Lower lobe of right lung (tissue), 2 donors: ENCODE measurements around the gene PARP4. TPM values are rescaled to one million over a fixed set of nuclear protein-coding genes. Genes with fewer than 3 reads are reported as not detected.

ENCODE experiments used
- ATAC-seq, 2 donors: fragments of 200-7000 bp; cut with Tn5 transposase; one replicate each; pipeline ENCODE4 v1.9.1; 2020 to 2022; ENCODE audit warnings: mild to moderate bottlenecking in 2 of 2, moderate library complexity in 2 of 2
- DNase-seq: peaks from one replicate; pipeline ENCODE4 v3.0.0-alpha.2; 2020
- H3K27ac ChIP-seq: fragments of 200-600 bp; one replicate; pipeline ENCODE4 v1.8.0; 2022
- H3K27me3 ChIP-seq: fragments of 200-600 bp; one replicate; pipeline ENCODE4 v1.8.0; 2022; ENCODE audit warnings: low read depth
- H3K36me3 ChIP-seq: fragments of 200-600 bp; one replicate; pipeline ENCODE4 v1.8.0; 2022; ENCODE audit warnings: mild to moderate bottlenecking
- H3K4me1 ChIP-seq: fragments of 200-600 bp; one replicate; pipeline ENCODE4 v1.8.0; 2022
- H3K4me3 ChIP-seq: fragments of 200-600 bp; one replicate; pipeline ENCODE4 v1.8.0; 2022; ENCODE audit warnings: mild to moderate bottlenecking
- H3K9me3 ChIP-seq: fragments of 200-600 bp; one replicate; pipeline ENCODE4 v1.8.0; 2022
- intact Hi-C: fragments of 100-400 bp; cut with DNase I; formaldehyde crosslinking; loops from one replicate; pipeline ENCODE4 v1.11.0; 2022
- total RNA-seq: library from RNA; stranded (reverse); fragmentation: NEBNext Ultra II Directional; extraction: Animal tissue kit (Norgen Biotek cat#: 25700); gene quantifications from one replicate; pipeline ENCODE4 v1.2.1, GENCODE V29; 2021
- TF ChIP-seq, protein P1 (sequence below): fragments of 200-600 bp; IDR thresholded peaks from one replicate; pipeline ENCODE4 v1.8.0; 2022; ENCODE audit warnings: antibody characterized with exemption, mild to moderate bottlenecking
- donor health status: DM: no; HTN: yes; CAD: no; lungs with severe emphysema.

The PARP4 gene
- total RNA-seq, 1 donor from 2014 or later: 89.4 TPM

- intact Hi-C loops: no loop called here
- DNase-seq (peak; percentile 51), ATAC-seq (peak; percentile 31 to 67)
- peaks cover 5% of the 10 kb centered on the region for H3K4me1 ChIP-seq
- no peaks in the 10 kb centered on the region for H3K36me3 ChIP-seq
- peaks cover 24% of the 10 kb centered on the region for H3K27me3 ChIP-seq
- H3K27ac ChIP-seq: no peak overlapping the region
- H3K4me3 ChIP-seq: no peak overlapping the region
- TF ChIP-seq, protein P1, sequence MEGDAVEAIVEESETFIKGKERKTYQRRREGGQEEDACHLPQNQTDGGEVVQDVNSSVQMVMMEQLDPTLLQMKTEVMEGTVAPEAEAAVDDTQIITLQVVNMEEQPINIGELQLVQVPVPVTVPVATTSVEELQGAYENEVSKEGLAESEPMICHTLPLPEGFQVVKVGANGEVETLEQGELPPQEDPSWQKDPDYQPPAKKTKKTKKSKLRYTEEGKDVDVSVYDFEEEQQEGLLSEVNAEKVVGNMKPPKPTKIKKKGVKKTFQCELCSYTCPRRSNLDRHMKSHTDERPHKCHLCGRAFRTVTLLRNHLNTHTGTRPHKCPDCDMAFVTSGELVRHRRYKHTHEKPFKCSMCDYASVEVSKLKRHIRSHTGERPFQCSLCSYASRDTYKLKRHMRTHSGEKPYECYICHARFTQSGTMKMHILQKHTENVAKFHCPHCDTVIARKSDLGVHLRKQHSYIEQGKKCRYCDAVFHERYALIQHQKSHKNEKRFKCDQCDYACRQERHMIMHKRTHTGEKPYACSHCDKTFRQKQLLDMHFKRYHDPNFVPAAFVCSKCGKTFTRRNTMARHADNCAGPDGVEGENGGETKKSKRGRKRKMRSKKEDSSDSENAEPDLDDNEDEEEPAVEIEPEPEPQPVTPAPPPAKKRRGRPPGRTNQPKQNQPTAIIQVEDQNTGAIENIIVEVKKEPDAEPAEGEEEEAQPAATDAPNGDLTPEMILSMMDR: peak; percentile 17
- no peaks in the 10 kb centered on the region for H3K9me3 ChIP-seq
Observed at GRCh38 chr13:24540236-24541126, 27.9 kb upstream of the PARP4 start.

DNA sequence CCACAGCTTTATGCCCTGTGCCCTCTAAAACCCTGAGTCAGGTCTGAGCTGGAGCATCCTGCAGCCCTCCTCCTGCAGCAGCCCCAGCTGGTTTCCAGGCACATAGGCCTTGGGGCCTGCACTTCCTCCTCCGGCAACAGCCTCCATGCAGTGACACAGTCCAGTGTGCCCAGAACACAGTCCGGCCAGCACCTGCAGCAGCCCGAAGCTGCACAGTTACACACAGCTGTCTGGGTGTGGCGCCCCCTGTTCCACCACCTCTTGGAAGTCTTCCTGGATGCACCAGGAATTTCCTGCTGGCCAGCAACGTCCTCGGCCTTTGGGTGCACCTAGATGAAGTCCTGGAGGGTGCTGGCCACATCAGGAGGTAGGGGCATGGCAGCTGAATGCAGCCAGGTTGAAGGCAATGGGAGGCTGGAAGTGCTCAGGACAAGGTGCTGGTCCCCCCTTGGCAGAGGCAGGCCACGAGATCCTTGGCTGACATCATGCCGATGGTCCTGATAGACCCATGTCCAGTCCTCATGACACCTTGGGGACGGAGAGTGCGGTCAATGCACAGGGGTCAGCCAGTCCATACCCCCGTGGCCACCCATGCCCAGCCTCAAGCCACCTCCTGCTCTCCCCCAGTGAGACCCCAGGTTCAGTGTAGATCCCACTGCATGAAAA, 27.1 kb upstream of the PARP4 start:
- DNase-seq (no peak), ATAC-seq (no peak)
- TF ChIP-seq, protein P1: no peak
- Histone ChIP-seq H3K27ac (no peak overlapping the region), H3K4me1 (peaks cover 5% of the 10 kb centered on the region), H3K36me3 (no peaks in the 10 kb centered on the region), H3K4me3 (no peak overlapping the region), H3K27me3 (peaks cover 24% of the 10 kb centered on the region), H3K9me3 (no peaks in the 10 kb centered on the region)
- intact Hi-C loops: no loop called here

DNA sequence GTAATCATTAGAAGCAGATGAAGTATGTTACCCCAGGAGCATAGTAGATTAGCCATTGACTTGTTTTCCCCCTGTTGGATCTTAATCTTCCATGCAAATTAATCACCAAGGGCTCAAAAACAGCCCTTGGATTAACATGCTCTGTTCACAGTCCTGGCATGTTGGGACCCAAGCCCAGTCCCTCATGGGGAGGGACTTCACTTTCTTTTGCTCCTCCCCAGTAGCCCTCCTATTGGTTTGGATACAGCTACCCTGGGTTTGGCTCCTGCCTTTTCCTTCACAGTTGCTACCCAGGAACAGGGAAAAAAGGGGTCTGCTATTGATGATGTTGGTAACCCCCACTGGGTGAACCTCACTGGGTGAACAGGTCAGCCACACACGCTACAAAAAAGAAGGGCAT, 16.9 kb upstream of the PARP4 start:
- H3K9me3 ChIP-seq: no peaks in the 10 kb centered on the region
- no peak for ATAC-seq
- intact Hi-C loops: no loop called here

GRCh38 chr13:24528816-24529398, 16.3 kb upstream of the PARP4 start:
- ATAC-seq: no peak
- intact Hi-C loops: no loop called here

More for the DNA sequence above, 16.9 kb upstream of the PARP4 start:
- Histone ChIP-seq H3K4me3 (no peak overlapping the region), H3K36me3 (no peaks in the 10 kb centered on the region), H3K27me3 (peaks cover 12% of the 10 kb centered on the region), H3K27ac (no peak overlapping the region), H3K4me1 (no peaks in the 10 kb centered on the region)
- DNase-seq: no peak
- TF ChIP-seq, protein P1: no peak

GRCh38 chr13:24527266-24527775, 14.7 kb upstream of the PARP4 start:
- intact Hi-C loops: no loop called here
- TF ChIP-seq, protein P1: no peak
- DNase-seq (no peak), ATAC-seq (no peak)
- H3K4me1 ChIP-seq: no peaks in the 10 kb centered on the region
- H3K36me3 ChIP-seq: no peaks in the 10 kb centered on the region
- peaks cover 12% of the 10 kb centered on the region for H3K27me3 ChIP-seq
- no peak overlapping the region for H3K27ac ChIP-seq
- no peak overlapping the region for H3K4me3 ChIP-seq
- no peaks in the 10 kb centered on the region for H3K9me3 ChIP-seq

More at GRCh38 chr13:24528816-24529398, 16.3 kb upstream of the PARP4 start:
- DNase-seq: no peak
- peaks cover 12% of the 10 kb centered on the region for H3K27me3 ChIP-seq
- no peaks in the 10 kb centered on the region for H3K36me3 ChIP-seq
- no peak overlapping the region for H3K27ac ChIP-seq
- H3K4me1 ChIP-seq: no peaks in the 10 kb centered on the region
- no peak overlapping the region for H3K4me3 ChIP-seq
- H3K9me3 ChIP-seq: no peaks in the 10 kb centered on the region
- TF ChIP-seq, protein P1: no peak
